Lower leg skin (tissue), 3 donors: ENCODE results near the gene TEKT3.

Experiments used
- POLR2A ChIP-seq, 2 donors: fragments of 450-650 bp; IDR thresholded peaks; one replicate each; pipeline ENCODE4 v1.6.1; 2016 to 2017; ENCODE audit warnings: antibody characterized with exemption in 2 of 2, mild to moderate bottlenecking in 1 of 2, moderate library complexity in 1 of 2
- TF ChIP-seq, protein P1 (sequence below), 3 donors: fragments of 450-650 bp; IDR thresholded peaks; one replicate each; pipeline ENCODE4 v1.5.1; 2016; ENCODE audit warnings: antibody characterized with exemption in 3 of 3, mild to moderate bottlenecking in 3 of 3, moderate library complexity in 2 of 3

DNA sequence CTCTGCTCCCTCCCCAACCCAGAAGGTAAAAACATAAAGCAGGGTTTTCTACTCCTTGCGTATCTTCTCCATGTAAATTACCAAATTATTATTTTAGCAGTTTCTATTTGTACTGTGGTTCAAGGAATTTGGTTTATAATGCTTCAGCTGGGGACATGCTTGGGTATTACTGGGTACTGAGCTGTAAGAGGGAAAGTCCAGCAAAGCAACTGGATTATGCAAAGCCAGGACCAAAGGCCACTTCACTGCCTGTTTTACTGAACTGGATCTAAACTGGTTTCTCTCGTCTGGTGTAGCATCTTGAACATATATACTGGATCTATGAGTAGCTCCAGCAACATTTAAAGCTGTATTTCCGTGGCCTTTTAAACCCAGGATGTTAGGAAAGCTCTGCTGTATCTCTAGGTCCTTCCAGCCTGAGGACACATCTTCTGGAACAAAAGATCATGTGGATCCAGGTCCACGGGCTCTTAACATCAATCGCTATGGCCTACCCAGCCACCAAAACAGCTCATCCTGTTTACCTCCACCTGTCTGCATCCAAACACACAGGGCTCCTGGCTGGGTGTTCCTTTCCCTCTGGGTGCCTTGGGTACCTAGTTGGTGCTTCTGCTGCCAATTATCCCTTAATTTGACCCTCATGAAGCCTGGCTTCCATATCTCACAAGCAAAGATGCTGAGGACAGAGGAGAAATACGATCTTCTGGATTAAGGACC, 83.4 kb downstream of the TEKT3 start:
- TF ChIP-seq, protein P1, sequence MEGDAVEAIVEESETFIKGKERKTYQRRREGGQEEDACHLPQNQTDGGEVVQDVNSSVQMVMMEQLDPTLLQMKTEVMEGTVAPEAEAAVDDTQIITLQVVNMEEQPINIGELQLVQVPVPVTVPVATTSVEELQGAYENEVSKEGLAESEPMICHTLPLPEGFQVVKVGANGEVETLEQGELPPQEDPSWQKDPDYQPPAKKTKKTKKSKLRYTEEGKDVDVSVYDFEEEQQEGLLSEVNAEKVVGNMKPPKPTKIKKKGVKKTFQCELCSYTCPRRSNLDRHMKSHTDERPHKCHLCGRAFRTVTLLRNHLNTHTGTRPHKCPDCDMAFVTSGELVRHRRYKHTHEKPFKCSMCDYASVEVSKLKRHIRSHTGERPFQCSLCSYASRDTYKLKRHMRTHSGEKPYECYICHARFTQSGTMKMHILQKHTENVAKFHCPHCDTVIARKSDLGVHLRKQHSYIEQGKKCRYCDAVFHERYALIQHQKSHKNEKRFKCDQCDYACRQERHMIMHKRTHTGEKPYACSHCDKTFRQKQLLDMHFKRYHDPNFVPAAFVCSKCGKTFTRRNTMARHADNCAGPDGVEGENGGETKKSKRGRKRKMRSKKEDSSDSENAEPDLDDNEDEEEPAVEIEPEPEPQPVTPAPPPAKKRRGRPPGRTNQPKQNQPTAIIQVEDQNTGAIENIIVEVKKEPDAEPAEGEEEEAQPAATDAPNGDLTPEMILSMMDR (IDR thresholded peaks at IDR 0.05) = no peak
- TF ChIP-seq POLR2A (IDR thresholded peaks at IDR 0.05) = no peak
